ENCODE results near the gene KDM5C. TPM values are rescaled to one million over a fixed set of nuclear protein-coding genes. Genes with fewer than 3 reads are reported as not detected.

KDM5C gene
- total RNA-seq, 1 experiment from 2014 or later = 98.7 TPM

DNA sequence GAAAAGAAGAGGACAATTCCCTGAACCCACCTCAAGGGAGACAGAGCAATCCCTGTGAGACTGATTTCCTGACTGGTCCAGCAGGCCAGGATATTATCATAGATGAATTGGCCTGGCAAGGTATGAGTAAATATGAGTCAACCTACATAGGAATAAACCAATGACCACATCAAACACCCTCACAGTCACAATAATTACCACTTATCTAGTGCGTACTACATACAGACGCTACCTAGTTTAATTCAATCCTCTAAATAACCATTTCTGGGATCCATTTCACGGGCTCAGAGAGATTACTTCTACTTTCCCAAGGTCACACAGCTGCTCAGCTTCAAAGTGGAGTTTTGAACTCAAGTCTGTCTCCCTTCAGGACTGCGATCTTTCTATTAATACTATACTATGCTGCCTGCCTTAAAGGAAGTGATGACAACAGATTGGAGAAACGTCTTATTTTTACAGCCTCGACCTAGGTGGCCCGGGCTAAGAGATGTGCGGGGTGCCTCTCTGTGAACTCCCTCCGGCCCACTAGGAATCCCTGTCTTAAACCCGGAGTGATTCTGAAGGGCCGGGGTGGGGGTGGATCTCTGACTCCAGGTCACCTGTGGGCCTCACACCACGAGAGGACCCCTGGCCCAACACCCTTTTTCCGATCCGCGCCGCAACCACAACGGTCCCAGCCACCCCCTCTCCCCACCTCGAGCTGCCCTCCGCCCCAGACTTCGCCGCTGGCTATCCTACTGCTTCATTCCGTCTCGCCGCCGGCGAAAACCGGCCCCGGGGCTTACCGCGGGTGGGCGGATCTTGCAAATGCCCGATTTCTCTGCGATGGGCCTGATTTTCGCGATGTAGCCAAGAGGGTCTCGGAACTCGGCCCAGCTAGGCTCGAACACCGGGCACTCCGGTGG, 800 bp downstream of the KDM5C start:
- Histone ChIP-seq H3K27me3 (ENCODE audit: insufficient read depth, low read length) (no peaks in the 10 kb centered on the region), H3K9me3 (ENCODE audit: control insufficient read depth, low read depth, low read length) (no peaks in the 10 kb centered on the region), H2BK5ac (ENCODE audit: insufficient read length, low read length) (peak overlapping the region; percentile 85), H3K18ac (ENCODE audit: insufficient read length, low read depth, low read length) (peak overlapping the region; percentile 13), H3K79me2 (ENCODE audit: insufficient read depth, low read length) (peaks cover 30% of the 10 kb centered on the region; the same call in 1 of the 2 replicates), H3K23ac (ENCODE audit: insufficient read length, low read depth, low read length) (no peak overlapping the region), H4K20me1 (ENCODE audit: control insufficient read depth, insufficient read depth, insufficient read length) (no peaks in the 10 kb centered on the region), H2BK120ac (ENCODE audit: low read depth, low read length, poor library complexity, severe bottlenecking) (no peak overlapping the region), H2AK5ac (ENCODE audit: insufficient read length, low read length) (no peak overlapping the region), H3K4ac (ENCODE audit: low read depth, low read length) (no peak overlapping the region; the same call in 1 of the 2 replicates), H3K23me2 (ENCODE audit: insufficient read length, low read depth, low read length, poor library complexity, severe bottlenecking) (peaks cover 8% of the 10 kb centered on the region), H2AFZ (ENCODE audit: low read length) (no peak overlapping the region), H2BK20ac (ENCODE audit: low read depth, low read length, poor library complexity, severe bottlenecking) (no peak overlapping the region), H4K91ac (ENCODE audit: insufficient read length, low read depth, low read length) (peak overlapping the region; percentile 1), H3K4me2 (ENCODE audit: insufficient read depth, insufficient read length, low read length) (peak overlapping the region; percentile 81), H3K79me1 (ENCODE audit: insufficient read depth, low read depth, low read length, poor library complexity, severe bottlenecking) (peaks cover 3% of the 10 kb centered on the region), H3T11ph (ENCODE audit: low read length) (no peak overlapping the region), H3K4me1 (ENCODE audit: insufficient read depth, low read length) (peaks cover 8% of the 10 kb centered on the region; the same call in 1 of the 2 replicates), H3K14ac (ENCODE audit: insufficient read depth, low read length) (peak overlapping the region; percentile 84; the same call in 1 of the 2 replicates), H3K27ac (ENCODE audit: insufficient read length, low read depth, low read length) (no peak overlapping the region), H2BK15ac (ENCODE audit: low read depth, low read length) (no peak overlapping the region), H4K8ac (replicated peaks; ENCODE audit: insufficient read length, low read depth, low read length) (no peak overlapping the region), H4K5ac (ENCODE audit: insufficient read length, low read depth, low read length) (no peak overlapping the region), H3K9ac (ENCODE audit: extremely low read depth, insufficient read length, low read length) (peak overlapping the region; percentile 98), H2BK12ac (ENCODE audit: insufficient read length, low read depth, low read length) (no peak overlapping the region), H3K56ac (ENCODE audit: insufficient read length, low read depth, low read length) (no peak overlapping the region)
- TF ChIP-seq, protein P1, sequence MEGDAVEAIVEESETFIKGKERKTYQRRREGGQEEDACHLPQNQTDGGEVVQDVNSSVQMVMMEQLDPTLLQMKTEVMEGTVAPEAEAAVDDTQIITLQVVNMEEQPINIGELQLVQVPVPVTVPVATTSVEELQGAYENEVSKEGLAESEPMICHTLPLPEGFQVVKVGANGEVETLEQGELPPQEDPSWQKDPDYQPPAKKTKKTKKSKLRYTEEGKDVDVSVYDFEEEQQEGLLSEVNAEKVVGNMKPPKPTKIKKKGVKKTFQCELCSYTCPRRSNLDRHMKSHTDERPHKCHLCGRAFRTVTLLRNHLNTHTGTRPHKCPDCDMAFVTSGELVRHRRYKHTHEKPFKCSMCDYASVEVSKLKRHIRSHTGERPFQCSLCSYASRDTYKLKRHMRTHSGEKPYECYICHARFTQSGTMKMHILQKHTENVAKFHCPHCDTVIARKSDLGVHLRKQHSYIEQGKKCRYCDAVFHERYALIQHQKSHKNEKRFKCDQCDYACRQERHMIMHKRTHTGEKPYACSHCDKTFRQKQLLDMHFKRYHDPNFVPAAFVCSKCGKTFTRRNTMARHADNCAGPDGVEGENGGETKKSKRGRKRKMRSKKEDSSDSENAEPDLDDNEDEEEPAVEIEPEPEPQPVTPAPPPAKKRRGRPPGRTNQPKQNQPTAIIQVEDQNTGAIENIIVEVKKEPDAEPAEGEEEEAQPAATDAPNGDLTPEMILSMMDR (conservative IDR thresholded peaks at IDR 0.05) = no peak
- H3K36me3 Mint-ChIP-seq (ENCODE audit: insufficient read depth in 1 of 3, low read depth in 3 of 3) = peaks cover 26 to 41% (median 32%) of the 10 kb centered on the region in 3 experiments
- peak overlapping the region in 2 of 3 experiments; percentile 100; a peak in 6 of 7 replicates for H3K27ac Mint-ChIP-seq
- peaks cover 1% of the 10 kb centered on the region; the same call in 1 of the 2 replicates for H3K27me3 Mint-ChIP-seq (ENCODE audit: low read depth)
- no peak for DNase-seq
- peaks cover 27 to 70% of the 10 kb centered on the region in 2 experiments for H3K9me3 Mint-ChIP-seq
- no CpG with 5 or more reads among the region's 40 CpGs for WGBS (ENCODE audit: extremely low coverage, insufficient read length, low lambda C conversion rate)
- H3K4me1 Mint-ChIP-seq = peaks cover 21 to 25% of the 10 kb centered on the region in 2 experiments
- H3K4me3 Mint-ChIP-seq = peak overlapping the region; percentile 92 to 99
